DND-41 (cell line): ENCODE results near the gene NUP35.

Experiments
- ATAC-seq: fragments of 200-7000 bp; cut with Tn5 transposase; 3 replicates; pipeline ENCODE4 v1.9.1; 2021; ENCODE audit warnings: low read depth; ENCODE audit not compliant: insufficient read depth
- DNase-seq: peaks from one replicate; pipeline ENCODE4 v3.0.0-alpha.2; 2020
- H2AFZ ChIP-seq: 2 replicates; pipeline ENCODE4 v1.6.0; 2012; ENCODE audit warnings: low read depth, low read length
- H3K27ac ChIP-seq: 2 replicates; pipeline ENCODE4 v1.5.1; 2012; ENCODE audit warnings: low read length, inconsistent platforms
- H3K27me3 ChIP-seq: fragments of 200-600 bp; sonication (generic); 2 replicates; pipeline ENCODE4 v1.6.0; 2012; ENCODE audit warnings: low read length, mild to moderate bottlenecking, inconsistent platforms; ENCODE audit not compliant: insufficient read depth, poor library complexity
- H3K36me3 ChIP-seq: 2 replicates; pipeline ENCODE4 v1.5.1; 2012; ENCODE audit warnings: low read length, inconsistent platforms; ENCODE audit not compliant: insufficient read depth
- H3K4me1 ChIP-seq: 2 replicates; pipeline ENCODE4 v1.5.1; 2012; ENCODE audit warnings: mild to moderate bottlenecking, low read length; ENCODE audit not compliant: insufficient read depth
- H3K4me2 ChIP-seq: 2 replicates; pipeline ENCODE4 v1.6.0; 2012; ENCODE audit warnings: mild to moderate bottlenecking, moderate library complexity, low read length, inconsistent platforms; ENCODE audit not compliant: insufficient read depth
- H3K4me3 ChIP-seq, 2 experiments: fragments of 200-600 bp in 1 of 2; shearing (Covaris generic) in 1 of 2; 2 replicates each; pipeline ENCODE4 v1.5.1; 2012 to 2016; ENCODE audit warnings: inconsistent platforms in 2 of 2, low read length in 2 of 2, mild to moderate bottlenecking in 2 of 2, low read depth in 1 of 2, moderate library complexity in 1 of 2
- H3K79me2 ChIP-seq: 2 replicates; pipeline ENCODE4 v1.6.0; 2012; ENCODE audit warnings: low read length, inconsistent platforms; ENCODE audit not compliant: insufficient read depth
- H3K9ac ChIP-seq: 2 replicates; pipeline ENCODE4 v1.6.0; 2012; ENCODE audit warnings: low read depth, mild to moderate bottlenecking, inconsistent platforms, low read length, moderate library complexity
- H3K9me3 ChIP-seq: 2 replicates; pipeline ENCODE4 v1.5.1; 2012; ENCODE audit warnings: low read length, moderate library complexity, mild to moderate bottlenecking, inconsistent platforms; ENCODE audit not compliant: insufficient read depth, severe bottlenecking
- H4K20me1 ChIP-seq: 2 replicates; pipeline ENCODE4 v1.6.0; 2012; ENCODE audit warnings: low read length; ENCODE audit not compliant: insufficient read depth
- CTCF ChIP-seq: IDR thresholded peaks from 2 replicates; pipeline ENCODE4 v1.5.1; 2012; ENCODE audit warnings: borderline replicate concordance, low read length, moderate library complexity, mild to moderate bottlenecking; ENCODE audit not compliant: poor library complexity, severe bottlenecking; ENCODE audit errors: extremely low read depth
- EZH2 ChIP-seq: IDR thresholded peaks from 3 replicates; pipeline ENCODE4 v1.6.1; 2012; ENCODE audit warnings: borderline replicate concordance, low read depth, mild to moderate bottlenecking, moderate library complexity, low read length, inconsistent platforms; ENCODE audit not compliant: severe bottlenecking

The NUP35 gene

GRCh38 chr2:183157131-183157530, 32.9 kb downstream of the NUP35 start:
- ATAC-seq: no peak
- no peak for DNase-seq
- Histone ChIP-seq H2AFZ (no peak overlapping the region), H3K4me1 (no peaks in the 10 kb centered on the region), H3K27ac (no peak overlapping the region), H3K4me2 (no peak overlapping the region), H4K20me1 (no peaks in the 10 kb centered on the region), H3K9me3 (no peaks in the 10 kb centered on the region), H3K79me2 (peaks cover 8% of the 10 kb centered on the region; the same call in 1 of the 2 replicates), H3K9ac (no peak overlapping the region), H3K27me3 (no peaks in the 10 kb centered on the region), H3K36me3 (peaks cover 77% of the 10 kb centered on the region), H3K4me3 (no peak overlapping the region)
- TF ChIP-seq EZH2 (no peak), CTCF (no peak)

GRCh38 chr2:183162362-183162761, 38.1 kb downstream of the NUP35 start:
- Histone ChIP-seq H2AFZ (no peak overlapping the region), H4K20me1 (no peaks in the 10 kb centered on the region), H3K27me3 (no peaks in the 10 kb centered on the region), H3K4me2 (no peak overlapping the region), H3K9me3 (no peaks in the 10 kb centered on the region), H3K4me1 (no peaks in the 10 kb centered on the region), H3K9ac (no peak overlapping the region), H3K79me2 (peaks cover 4% of the 10 kb centered on the region; the same call in 1 of the 2 replicates), H3K36me3 (peaks cover 86% of the 10 kb centered on the region), H3K4me3 (no peak overlapping the region), H3K27ac (no peak overlapping the region)
- ATAC-seq: no peak
- TF ChIP-seq EZH2: no peak
- TF ChIP-seq CTCF: no peak
- no peak for DNase-seq

- no peak overlapping the region for H2AFZ ChIP-seq
- no peak for ATAC-seq
- H3K4me1 ChIP-seq: no peaks in the 10 kb centered on the region
- TF ChIP-seq EZH2: no peak
- no peak for TF ChIP-seq CTCF
- no peak for DNase-seq
- H3K9ac ChIP-seq: no peak overlapping the region
- H3K9me3 ChIP-seq: no peaks in the 10 kb centered on the region
- peaks cover 14% of the 10 kb centered on the region for H3K79me2 ChIP-seq
- H4K20me1 ChIP-seq: no peaks in the 10 kb centered on the region
- no peak overlapping the region for H3K27ac ChIP-seq
- peaks cover 70% of the 10 kb centered on the region for H3K36me3 ChIP-seq
- no peak overlapping the region for H3K4me3 ChIP-seq
- no peak overlapping the region for H3K4me2 ChIP-seq
- no peaks in the 10 kb centered on the region for H3K27me3 ChIP-seq
These were observed 39.8 kb downstream of the NUP35 start for GRCh38 chr2:183163821-183164649.
